Measurements from ENCODE around the gene KDM5A. TPM values are rescaled to one million over a fixed set of nuclear protein-coding genes. Genes with fewer than 3 reads are reported as not detected.
A peak's percentile ranks its signal among the peaks of the same experiment; 100 is the strongest.
"Not testable (repeated sequence)": the region's sequence is repeated elsewhere in the genome, so short reads cannot be mapped to it uniquely, and the experiment has no call there.

KDM5A gene
- total RNA-seq, 1 donor from 2014 or later, result 45.7 TPM

- TF ChIP-seq, protein P1, sequence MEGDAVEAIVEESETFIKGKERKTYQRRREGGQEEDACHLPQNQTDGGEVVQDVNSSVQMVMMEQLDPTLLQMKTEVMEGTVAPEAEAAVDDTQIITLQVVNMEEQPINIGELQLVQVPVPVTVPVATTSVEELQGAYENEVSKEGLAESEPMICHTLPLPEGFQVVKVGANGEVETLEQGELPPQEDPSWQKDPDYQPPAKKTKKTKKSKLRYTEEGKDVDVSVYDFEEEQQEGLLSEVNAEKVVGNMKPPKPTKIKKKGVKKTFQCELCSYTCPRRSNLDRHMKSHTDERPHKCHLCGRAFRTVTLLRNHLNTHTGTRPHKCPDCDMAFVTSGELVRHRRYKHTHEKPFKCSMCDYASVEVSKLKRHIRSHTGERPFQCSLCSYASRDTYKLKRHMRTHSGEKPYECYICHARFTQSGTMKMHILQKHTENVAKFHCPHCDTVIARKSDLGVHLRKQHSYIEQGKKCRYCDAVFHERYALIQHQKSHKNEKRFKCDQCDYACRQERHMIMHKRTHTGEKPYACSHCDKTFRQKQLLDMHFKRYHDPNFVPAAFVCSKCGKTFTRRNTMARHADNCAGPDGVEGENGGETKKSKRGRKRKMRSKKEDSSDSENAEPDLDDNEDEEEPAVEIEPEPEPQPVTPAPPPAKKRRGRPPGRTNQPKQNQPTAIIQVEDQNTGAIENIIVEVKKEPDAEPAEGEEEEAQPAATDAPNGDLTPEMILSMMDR (IDR thresholded peaks at IDR 0.05), result no peak
- no peak for TF ChIP-seq POLR2A (IDR thresholded peaks at IDR 0.05)
- no peak for TF ChIP-seq POLR2AphosphoS5 (IDR thresholded peaks at IDR 0.05; ENCODE audit: insufficient read depth in 1 of 2, low read depth in 1 of 2)
- intact Hi-C loops (cut with DNase I), result no loop called here
- Histone ChIP-seq H3K4me1 (no peaks in the 10 kb centered on the region), H3K27me3 (no peaks in the 10 kb centered on the region), H3K27ac (no peak overlapping the region), H3K4me3 (no peak overlapping the region), H3K36me3 (no peaks in the 10 kb centered on the region), H3K9me3 (no peaks in the 10 kb centered on the region)
- peak in 1 of 2 donors; percentile 10 for DNase-seq (ENCODE audit: extremely low spot score in 2 of 2)
Measured at GRCh38 chr12:236445-236844, 152.7 kb downstream of the KDM5A start.

DNA sequence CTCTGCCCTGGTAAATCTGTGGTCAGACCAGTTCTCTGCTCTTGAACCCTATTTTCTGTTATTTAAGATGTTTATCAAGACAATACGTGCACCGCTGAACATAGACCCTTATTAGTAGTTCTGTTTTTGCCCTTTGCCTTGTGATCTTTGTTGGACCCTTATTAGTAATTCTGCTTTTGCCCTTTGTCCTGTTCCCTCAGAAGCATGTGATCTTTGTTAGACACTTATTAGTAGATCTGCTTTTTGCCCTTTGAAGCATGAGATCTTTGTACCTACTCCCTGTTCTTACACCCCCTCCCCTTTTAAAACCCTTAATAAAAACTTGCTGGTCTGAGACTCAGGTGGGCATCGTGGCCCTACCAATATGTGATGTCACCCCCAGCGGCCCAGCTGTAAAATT, 153.2 kb downstream of the KDM5A start:
- intact Hi-C loops (cut with DNase I); H3K4me1 ChIP-seq; H3K27ac ChIP-seq; H3K4me3 ChIP-seq; DNase-seq (ENCODE audit: extremely low spot score in 2 of 2); H3K27me3 ChIP-seq; H3K36me3 ChIP-seq; H3K9me3 ChIP-seq: not testable (repeated sequence)

GRCh38 chr12:234891-235415, 154.2 kb downstream of the KDM5A start:
- Histone ChIP-seq H3K36me3 (no peaks in the 10 kb centered on the region), H3K4me1 (no peaks in the 10 kb centered on the region), H3K27ac (no peak overlapping the region), H3K27me3 (no peaks in the 10 kb centered on the region), H3K4me3 (no peak overlapping the region), H3K9me3 (no peaks in the 10 kb centered on the region)
- intact Hi-C loops (cut with DNase I), result no loop called here
- peak; percentile 52 to 84 for DNase-seq (ENCODE audit: extremely low spot score in 2 of 2)
- TF ChIP-seq POLR2A (IDR thresholded peaks at IDR 0.05) (no peak), POLR2AphosphoS5 (IDR thresholded peaks at IDR 0.05; ENCODE audit: insufficient read depth in 1 of 2, low read depth in 1 of 2) (no peak)
- TF ChIP-seq, protein P1 (IDR thresholded peaks at IDR 0.05), result no peak

- Histone ChIP-seq H3K4me1 (no peaks in the 10 kb centered on the region), H3K27ac (no peak overlapping the region), H3K36me3 (no peaks in the 10 kb centered on the region), H3K27me3 (no peaks in the 10 kb centered on the region), H3K9me3 (no peaks in the 10 kb centered on the region), H3K4me3 (no peak overlapping the region)
- TF ChIP-seq POLR2A (IDR thresholded peaks at IDR 0.05), result no peak
- TF ChIP-seq, protein P1 (IDR thresholded peaks at IDR 0.05), result no peak
- intact Hi-C loops (cut with DNase I), result no loop called here
- DNase-seq (ENCODE audit: extremely low spot score in 2 of 2), result peak; percentile 25 to 27
Measured at GRCh38 chr12:234019-234418, 155.1 kb downstream of the KDM5A start.

DNA sequence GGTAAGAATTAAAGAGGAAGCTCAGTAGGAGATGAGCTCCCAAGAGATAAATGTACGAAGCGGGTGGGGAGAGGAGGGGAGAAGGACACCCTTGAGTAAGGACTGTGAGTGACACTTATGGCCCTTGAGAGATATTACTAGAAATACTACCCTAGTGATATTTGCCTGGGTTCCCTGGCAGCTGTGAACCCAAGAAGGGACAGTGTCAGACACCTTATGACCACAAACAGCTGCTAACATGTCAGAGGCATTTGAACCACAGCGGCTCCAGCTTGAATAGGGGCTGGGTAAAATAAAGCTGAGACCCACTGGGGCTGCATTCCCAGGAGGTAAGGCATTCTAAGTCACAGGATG, 155.5 kb downstream of the KDM5A start:
- H3K27ac ChIP-seq, result no peak overlapping the region
- no peak for TF ChIP-seq POLR2A (IDR thresholded peaks at IDR 0.05)
- TF ChIP-seq POLR2AphosphoS5 (IDR thresholded peaks at IDR 0.05; ENCODE audit: insufficient read depth in 1 of 2, low read depth in 1 of 2), result no peak
- TF ChIP-seq, protein P1 (IDR thresholded peaks at IDR 0.05), result no peak
- H3K4me3 ChIP-seq, result no peak overlapping the region
- H3K4me1 ChIP-seq, result no peaks in the 10 kb centered on the region
- H3K36me3 ChIP-seq, result no peaks in the 10 kb centered on the region
- DNase-seq (ENCODE audit: extremely low spot score in 2 of 2), result peak in 1 of 2 donors; percentile 25
- H3K27me3 ChIP-seq, result no peaks in the 10 kb centered on the region
- intact Hi-C loops (cut with DNase I), result no loop called here
- no peaks in the 10 kb centered on the region for H3K9me3 ChIP-seq

Data from vagina (tissue), 2 donors.